Measurements from ENCODE around the gene A3GALT2.

- no peak for TF ChIP-seq CTCF (IDR thresholded peaks at IDR 0.05; ENCODE audit: low read depth, low read length, missing input control)
- TF ChIP-seq JUND (IDR thresholded peaks at IDR 0.05), result no peak
- no peak for TF ChIP-seq RXRA (IDR thresholded peaks at IDR 0.05)
- TF ChIP-seq SP1 (IDR thresholded peaks at IDR 0.05), result no peak
- no peak for TF ChIP-seq ZBTB33 (IDR thresholded peaks at IDR 0.05)
These were observed 6.9 kb upstream of the A3GALT2 start for GRCh38 chr1:33327587-33328325.
